ENCODE measurements around the gene MAP6. TPM values are rescaled to one million over a fixed set of nuclear protein-coding genes. Genes with fewer than 3 reads are reported as not detected.

Gene MAP6
- total and polyA plus RNA-seq, 9 of the 15 experiments (the other 6 are each of a cell fraction or from before 2014, with no cell fraction given), result not detected

DNA sequence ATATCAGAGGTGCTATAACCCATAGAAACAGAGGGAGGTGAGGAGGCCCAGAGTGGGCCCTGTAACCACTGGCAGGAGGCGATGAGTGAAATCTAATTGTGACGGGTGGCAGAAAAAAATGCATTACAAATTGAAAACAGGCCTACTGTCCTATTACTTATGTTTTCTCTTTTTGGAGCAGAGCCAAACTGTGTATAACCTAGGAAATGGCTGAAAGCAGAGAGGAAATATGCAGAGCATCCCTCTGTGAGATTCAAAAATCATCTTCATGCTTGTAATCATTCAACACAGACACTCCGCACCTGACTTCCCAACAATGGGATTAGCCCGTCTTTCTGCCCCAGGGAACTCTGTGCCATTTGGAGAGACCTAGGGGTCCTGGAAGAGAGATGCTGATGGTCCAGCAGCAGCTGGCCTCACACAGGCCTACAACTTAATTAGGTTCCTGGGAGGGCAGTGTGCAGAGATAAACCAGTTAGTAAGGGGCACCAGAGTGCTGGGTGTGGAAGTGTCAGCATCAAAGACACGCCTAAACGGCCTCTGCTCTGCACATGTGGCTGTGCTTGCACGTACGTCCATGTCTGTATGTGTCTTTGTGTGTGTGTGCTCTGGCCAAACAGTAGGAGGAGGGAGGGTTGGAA lies 41.8 kb downstream of the MAP6 start:
- no peaks in the 10 kb centered on the region for H3K79me2 ChIP-seq (ENCODE audit: control insufficient read depth, insufficient read depth, low read length)

DNA sequence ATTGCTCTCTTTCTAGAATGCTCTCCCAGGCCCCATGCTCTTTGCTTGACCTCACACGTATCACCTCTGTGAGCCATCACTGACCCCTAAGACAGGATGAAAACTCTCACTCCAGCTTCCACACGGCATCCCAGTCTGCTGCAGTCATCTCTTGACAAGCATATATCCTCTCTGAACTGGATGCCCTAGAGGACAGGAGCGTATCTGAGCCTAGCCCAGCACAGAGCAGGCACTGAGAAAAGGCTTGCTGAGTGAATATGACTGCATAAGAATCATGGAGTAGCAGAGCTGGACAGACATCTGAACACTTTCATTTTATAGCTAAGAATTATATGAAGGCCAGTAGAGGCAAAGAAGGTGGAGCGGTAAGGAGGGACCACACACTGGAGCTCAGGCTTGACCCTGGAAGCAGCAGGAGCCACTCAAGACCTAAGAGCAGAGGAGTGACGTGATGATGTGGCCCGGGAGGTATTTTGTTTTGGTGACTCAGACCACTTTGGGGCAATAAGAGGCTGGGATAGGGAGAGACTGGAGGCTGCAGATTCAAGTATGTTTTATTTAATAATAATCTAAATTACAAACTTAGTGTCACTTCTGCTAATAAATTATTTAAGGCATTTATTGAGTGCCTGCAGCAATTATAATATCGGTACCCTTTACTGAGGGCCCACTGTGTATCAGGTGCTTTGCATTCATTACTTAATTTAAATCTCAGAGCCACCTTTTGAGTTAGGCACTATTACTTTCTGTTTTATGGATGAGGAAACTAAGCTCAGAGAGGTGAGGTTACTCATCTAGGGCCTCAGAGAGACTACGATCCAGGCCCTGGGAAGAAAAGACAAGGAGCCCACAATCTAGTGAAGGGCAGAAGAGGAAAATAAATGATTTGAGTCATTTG lies 42.6 kb downstream of the MAP6 start:
- Histone ChIP-seq H3K9me3 (replicated peaks; ENCODE audit: control insufficient read depth, insufficient read depth, low read depth, low read length) (no peaks in the 10 kb centered on the region), H3K9ac (ENCODE audit: insufficient read depth in 1 of 2, low read depth in 2 of 2, low read length in 2 of 2) (no peak overlapping the region), H3K9me1 (ENCODE audit: control insufficient read depth, insufficient read depth, low read length) (no peaks in the 10 kb centered on the region), H4K20me1 (replicated peaks; ENCODE audit: control insufficient read depth, insufficient read depth, low read length) (no peaks in the 10 kb centered on the region), H3K79me2 (ENCODE audit: control insufficient read depth, insufficient read depth, low read length) (no peaks in the 10 kb centered on the region), H2AFZ (ENCODE audit: low read depth, low read length) (no peak overlapping the region), H3K4me1 (replicated peaks in 1 of 2; ENCODE audit: control insufficient read depth in 2 of 2, insufficient read depth in 2 of 2, low read length in 2 of 2) (no peaks in the 10 kb centered on the region), H3K4me3 (no peak overlapping the region), H3K27me3 (ENCODE audit: control insufficient read depth in 2 of 2, insufficient read depth in 2 of 2, low read length in 2 of 2) (peaks cover 9 to 21% of the 10 kb centered on the region in 2 experiments; a peak in 4 of 5 replicates), H3K4me2 (ENCODE audit: insufficient read depth, low read length) (no peak overlapping the region), H3K27ac (ENCODE audit: extremely low read depth, low read depth, low read length) (no peak overlapping the region), H3K36me3 (ENCODE audit: control insufficient read depth, insufficient read depth, low read length) (no peaks in the 10 kb centered on the region)
- CTCF ChIA-PET (ENCODE audit: low intra/inter-chr PET ratio), result no interaction called here
- POLR2A ChIA-PET, result interaction anchor here (0.6 kb wide), 1 partner anchor 853 kb away, joined by 3 read pairs; no protein-coding TSS in a partner anchor
- no TSS peak for BruUV-seq (replicated peaks)
- ATAC-seq, result peak; percentile 42; the same call in 2 of the 3 replicates
- 31% methylated on average over 8 of the region's 8 CpGs for WGBS (ENCODE audit: insufficient coverage, low coverage, missing lambda C conversion rate)
- DNase-seq (ENCODE audit: extremely low read depth in 1 of 4, low spot score in 3 of 4), result no peak
- intact Hi-C loops (cut with micrococcal nuclease) (no loop called here), in situ Hi-C loops (cut with MboI) (no loop called here)
- no peak for FAIRE-seq
- TF ChIP-seq NUFIP1 (IDR thresholded peaks at IDR 0.05; ENCODE audit: partially characterized antibody), result no peak
- peak; percentile 12; the same call in 1 of the 2 replicates for TF ChIP-seq ATF3 (IDR thresholded peaks at IDR 0.05)
- TF ChIP-seq ATF3 (CRISPR knock-in tag; conservative IDR thresholded peaks at IDR 0.05), result no peak
- TF ChIP-seq JUN (IDR thresholded peaks at IDR 0.05; ENCODE audit: borderline replicate concordance, low read depth, low read length), result 0 out of 2 replicates have a peak, but pooled peaks have one; percentile 13
- no peak for TF ChIP-seq JUN (CRISPR knock-in tag; IDR thresholded peaks at IDR 0.05; ENCODE audit: borderline replicate concordance)
- no peak for TF ChIP-seq ZNF41 (CRISPR knock-in tag; conservative IDR thresholded peaks at IDR 0.05)
- no peak for TF ChIP-seq FOXP1 (CRISPR knock-in tag; IDR thresholded peaks at IDR 0.05)
- no peak for TF ChIP-seq BDP1 (IDR thresholded peaks at IDR 0.05; ENCODE audit: insufficient read depth, insufficient read length)
- TF ChIP-seq FOSL1 (tag; conservative IDR thresholded peaks at IDR 0.05), result peak; percentile 47
- TF ChIP-seq MYBL2 (IDR thresholded peaks at IDR 0.05; ENCODE audit: low read depth), result no peak
- no peak for TF ChIP-seq MYBL2 (CRISPR knock-in tag; IDR thresholded peaks at IDR 0.05; ENCODE audit: borderline replicate concordance)
- TF ChIP-seq JUND (IDR thresholded peaks at IDR 0.05; ENCODE audit: borderline replicate concordance, low read depth, low read length), result peak; percentile 11; the same call in 1 of the 2 replicates
- no peak for TF ChIP-seq JUND (tag; IDR thresholded peaks at IDR 0.05; ENCODE audit: borderline replicate concordance, low read depth, low read length)

More for the DNA sequence above, 41.8 kb downstream of the MAP6 start:
- TF ChIP-seq COPS2 (conservative IDR thresholded peaks at IDR 0.05) (no peak), NFIC (IDR thresholded peaks at IDR 0.05) (peak; percentile 51)
- ChIA-PET CTCF (ENCODE audit: low intra/inter-chr PET ratio) (no interaction called here), POLR2A (interaction anchor here (0.6 to 2.7 kb wide), 8 partner anchors 10 to 84 kb away, joined by 3 to 7 read pairs (median 4); no protein-coding TSS in a partner anchor)
- Histone ChIP-seq H3K9me1 (ENCODE audit: control insufficient read depth, insufficient read depth, low read length) (no peaks in the 10 kb centered on the region), H2AFZ (ENCODE audit: low read depth, low read length) (no peak overlapping the region), H3K27ac (ENCODE audit: extremely low read depth, low read depth, low read length) (no peak overlapping the region), H3K9me3 (replicated peaks; ENCODE audit: control insufficient read depth, insufficient read depth, low read depth, low read length) (no peaks in the 10 kb centered on the region), H4K20me1 (replicated peaks; ENCODE audit: control insufficient read depth, insufficient read depth, low read length) (no peaks in the 10 kb centered on the region), H3K9ac (ENCODE audit: insufficient read depth in 1 of 2, low read depth in 2 of 2, low read length in 2 of 2) (no peak overlapping the region), H3K4me3 (no peak overlapping the region), H3K27me3 (ENCODE audit: control insufficient read depth in 2 of 2, insufficient read depth in 2 of 2, low read length in 2 of 2) (peaks cover 15 to 24% of the 10 kb centered on the region in 2 experiments; a peak in 4 of 5 replicates), H3K36me3 (ENCODE audit: control insufficient read depth, insufficient read depth, low read length) (no peaks in the 10 kb centered on the region), H3K4me2 (ENCODE audit: insufficient read depth, low read length) (no peak overlapping the region), H3K4me1 (replicated peaks in 1 of 2; ENCODE audit: control insufficient read depth in 2 of 2, insufficient read depth in 2 of 2, low read length in 2 of 2) (no peaks in the 10 kb centered on the region)
- no peak for FAIRE-seq
- WGBS (ENCODE audit: insufficient coverage, low coverage, missing lambda C conversion rate), result 41% methylated on average over 8 of the region's 8 CpGs
- DNase-seq (ENCODE audit: extremely low read depth in 1 of 4, low spot score in 3 of 4), result no peak
- intact Hi-C loops (cut with micrococcal nuclease), result no loop called here
- ATAC-seq, result no peak
- no TSS peak for BruUV-seq (replicated peaks)
- in situ Hi-C loops (cut with MboI), result no loop called here

All from K562 (cell line).